ENCODE measurements around the gene SCRT2.

- no peak for TF ChIP-seq CTCF (IDR thresholded peaks at IDR 0.05)
- TF ChIP-seq POLR2A (IDR thresholded peaks at IDR 0.05), result no peak
- TF ChIP-seq EP300 (IDR thresholded peaks at IDR 0.05), result no peak
Observed at GRCh38 chr20:635028-635892, 40.3 kb downstream of the SCRT2 start.

Data from ovary (tissue), 3 donors.